MCF 10A (cell line): ENCODE results near the gene PRR22. TPM values are rescaled to one million over a fixed set of nuclear protein-coding genes. Genes with fewer than 3 reads are reported as not detected.

Source experiments
- BruUV-seq: library from RNA; stranded (reverse); fragments of 400-500 nt; replicated peaks from 2 replicates; lab custom pipeline; 2021; lab: Mats Ljungman, UMichigan
- CTCF ChIA-PET: fragments of 300-600 bp; sonication (Branson Sonifier 250); formaldehyde crosslinking; extraction: SDS; loops from one replicate; lab custom pipeline; 2021; ENCODE audit warnings: antibody characterized with exemption, inconsistent platforms; lab: Yijun Ruan, JAX
- POLR2A ChIA-PET: fragments of 300-600, 350-650 bp; sonication (Branson Sonifier 250); formaldehyde crosslinking; extraction: SDS; loops from one replicate; lab custom pipeline; 2020; ENCODE audit warnings: antibody characterized with exemption, inconsistent platforms; lab: Yijun Ruan, JAX
- DNase-seq: peaks from one replicate; pipeline ENCODE4 v3.0.0-alpha.2; 2018; ENCODE audit not compliant: unreplicated experiment
- H3K27ac Mint-ChIP-seq: one replicate; pipeline ENCODE4 v1.8.0; 2022; ENCODE audit warnings: mild to moderate bottlenecking, low read depth, mixed read lengths; ENCODE audit not compliant: unreplicated experiment
- H3K27me3 Mint-ChIP-seq: one replicate; pipeline ENCODE4 v1.8.0; 2022; ENCODE audit warnings: mixed read lengths; ENCODE audit not compliant: insufficient read depth, unreplicated experiment
- H3K36me3 Mint-ChIP-seq: one replicate; pipeline ENCODE4 v1.8.0; 2022; ENCODE audit warnings: mild to moderate bottlenecking, moderate library complexity, mixed read lengths; ENCODE audit not compliant: insufficient read depth, unreplicated experiment
- H3K4me1 Mint-ChIP-seq: one replicate; pipeline ENCODE4 v1.8.0; 2022; ENCODE audit warnings: mixed read lengths; ENCODE audit not compliant: insufficient read depth, unreplicated experiment
- H3K4me3 Mint-ChIP-seq: one replicate; pipeline ENCODE4 v1.8.0; 2022; ENCODE audit warnings: mild to moderate bottlenecking, moderate library complexity, mixed read lengths; ENCODE audit not compliant: unreplicated experiment
- H3K9me3 Mint-ChIP-seq: one replicate; pipeline ENCODE4 v1.8.0; 2022; ENCODE audit warnings: mixed read lengths; ENCODE audit not compliant: unreplicated experiment
- CTCF ChIP-seq: fragments of 200-600 bp; IDR thresholded peaks from one replicate; pipeline ENCODE4 v1.8.0; 2022; ENCODE audit warnings: antibody characterized with exemption, mild to moderate bottlenecking; ENCODE audit not compliant: unreplicated experiment
- intact Hi-C: fragments of 100-400 bp; cut with micrococcal nuclease; formaldehyde crosslinking; loops from 2 replicates; pipeline ENCODE4 v1.14.1; 2022
- total RNA-seq: library from RNA; stranded (reverse); gene quantifications from 2 replicates; pipeline ENCODE4 v1.2.3, GENCODE V29; 2022

PRR22 gene
- total RNA-seq, 1 experiment from 2014 or later, result 9.4 TPM

DNA sequence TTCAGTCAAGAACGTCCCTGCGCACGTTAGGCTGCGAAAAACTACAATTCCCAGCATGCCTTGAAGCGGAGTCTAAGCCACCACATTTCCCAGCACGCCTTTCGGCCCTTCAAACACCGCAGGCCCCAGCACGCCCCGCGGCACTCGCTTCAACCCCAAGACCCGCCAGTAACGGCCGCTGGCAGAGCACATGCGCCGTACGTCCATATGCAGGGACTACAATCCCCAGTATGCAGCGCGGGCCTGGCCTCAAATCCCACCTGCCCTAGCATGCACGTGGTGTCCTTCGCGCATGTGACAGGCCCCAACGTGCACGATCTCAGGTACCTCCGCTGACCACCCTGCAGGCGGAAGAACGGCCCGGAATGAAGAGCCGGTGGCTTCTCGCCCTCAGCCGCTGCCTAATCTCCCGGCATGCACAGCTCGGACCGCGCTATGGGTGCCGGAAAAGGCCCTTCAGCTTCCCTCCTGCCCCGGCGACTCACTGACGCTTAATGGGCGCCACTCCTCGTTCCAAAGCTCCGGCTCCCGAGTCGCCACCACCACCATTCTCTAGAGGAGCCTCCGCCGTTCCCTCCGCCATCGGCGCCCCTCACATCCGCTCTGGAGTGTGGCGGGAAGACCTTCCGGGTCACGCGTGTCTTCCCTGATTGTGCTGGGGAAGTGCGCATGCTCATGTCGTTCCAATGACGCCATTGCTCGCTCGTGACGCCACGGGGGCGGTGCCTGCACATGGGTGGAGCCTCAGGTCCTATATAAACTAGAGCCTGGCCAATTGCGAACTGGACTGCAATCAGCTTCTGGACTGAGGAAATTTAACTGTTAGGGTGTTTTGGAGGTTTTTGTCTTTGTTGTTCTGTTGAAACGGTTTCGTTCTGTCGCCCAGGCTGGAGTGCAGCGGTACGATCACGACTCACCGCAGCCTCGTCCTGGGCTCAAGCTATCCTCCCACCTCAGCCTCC, 6.3 kb upstream of the PRR22 start, which contains the start of gene DUS3L:
Gene DUS3L, minus strand, starts transcription at position 605 of the 962 bp plus-strand sequence. Its CDS starts 22 bp downstream, at position 583.
- H3K36me3 Mint-ChIP-seq, result peaks cover 47% of the 10 kb centered on the region
- CTCF ChIA-PET, result interaction anchor here (1.8 kb wide), 1 partner anchor 13 kb away, joined by 8 read pairs; no protein-coding TSS in a partner anchor

GRCh38 chr19:5789886-5790558, 5.5 kb upstream of the PRR22 start:
- H3K9me3 Mint-ChIP-seq, result no peaks in the 10 kb centered on the region
- DNase-seq, result no peak
- ChIA-PET POLR2A (interaction anchor here (0.6 to 3.1 kb wide), 11 partner anchors 14 to 976 kb away, joined by 3 to 27 read pairs (median 4); partner anchors contain the start of genes CATSPERD, LONP1, NDUFA11 and RPL36), CTCF (interaction anchor here (0.5 to 1.0 kb wide), 3 partner anchors 14 to 615 kb away, joined by 3 to 4 read pairs (median 3); no protein-coding TSS in a partner anchor)
- BruUV-seq, result no TSS peak
- H3K27me3 Mint-ChIP-seq, result no peaks in the 10 kb centered on the region
- H3K27ac Mint-ChIP-seq, result peak overlapping the region; percentile 100
- peak overlapping the region; percentile 98 for H3K4me3 Mint-ChIP-seq
- TF ChIP-seq CTCF, result no peak
- H3K36me3 Mint-ChIP-seq, result peaks cover 49% of the 10 kb centered on the region
- intact Hi-C loops, result loop anchor here (10.0 kb wide), 1 partner anchor 95 kb away; the partner anchor contains the start of gene RPL36
- peaks cover 14% of the 10 kb centered on the region for H3K4me1 Mint-ChIP-seq

More for the DNA sequence above, 6.3 kb upstream of the PRR22 start, which contains the start of gene DUS3L:
- intact Hi-C loops, result loop anchor here (1.0 to 10.0 kb wide), 2 partner anchors 18 to 96 kb away; partner anchors contain the start of gene RPL36
- BruUV-seq, result TSS peak; percentile 92
- no peak for TF ChIP-seq CTCF
- peak; percentile 98 for DNase-seq
- Mint-ChIP-seq H3K4me1 (peaks cover 14% of the 10 kb centered on the region), H3K9me3 (no peaks in the 10 kb centered on the region), H3K27ac (peak within 1 kb of the TSS; percentile 100), H3K27me3 (no peaks in the 10 kb centered on the region), H3K4me3 (peak within 1 kb of the TSS; percentile 98)
- POLR2A ChIA-PET, result interaction anchor here (0.6 to 3.1 kb wide), 13 partner anchors 13 to 976 kb away, joined by 3 to 27 read pairs (median 4); partner anchors contain the start of genes CATSPERD, LONP1, NDUFA11 and RPL36

DNA sequence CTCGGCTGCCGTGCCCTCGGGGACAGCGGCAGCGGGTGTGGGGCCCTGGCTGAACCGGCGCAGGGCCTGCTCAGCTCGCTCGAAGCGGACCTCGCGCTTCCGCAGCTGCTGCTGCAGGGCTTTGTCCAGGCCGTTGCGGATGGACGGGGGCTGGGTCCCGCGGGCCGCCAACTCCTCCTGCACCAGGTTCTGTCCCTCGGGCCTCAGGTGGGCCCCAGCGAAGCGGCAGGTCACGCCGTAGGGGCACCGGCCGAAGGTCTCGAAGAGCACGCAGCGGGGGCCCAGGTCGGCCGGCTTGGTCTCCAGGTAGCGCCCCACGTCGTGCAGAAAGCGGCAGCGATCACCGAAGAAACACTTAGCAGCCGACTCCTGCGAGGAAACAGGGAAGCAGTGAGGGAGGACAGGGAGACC, 4.8 kb upstream of the PRR22 start:
- Mint-ChIP-seq H3K27ac (peak overlapping the region; percentile 100), H3K36me3 (peaks cover 49% of the 10 kb centered on the region), H3K9me3 (no peaks in the 10 kb centered on the region), H3K27me3 (no peaks in the 10 kb centered on the region), H3K4me1 (peaks cover 14% of the 10 kb centered on the region), H3K4me3 (peak overlapping the region; percentile 98)
- CTCF ChIA-PET, result interaction anchor here (0.5 to 1.0 kb wide), 2 partner anchors 15 to 614 kb away, joined by 3 read pairs; no protein-coding TSS in a partner anchor
- DNase-seq, result no peak
- POLR2A ChIA-PET, result interaction anchor here (1.0 to 3.1 kb wide), 5 partner anchors 14 to 167 kb away, joined by 3 to 27 read pairs (median 14); partner anchors contain the start of genes CATSPERD, LONP1, NDUFA11 and SAFB
- no TSS peak for BruUV-seq
- TF ChIP-seq CTCF, result no peak
- intact Hi-C loops, result no loop called here
